ENCODE measurements around the gene MFAP2. TPM values are rescaled to one million over a fixed set of nuclear protein-coding genes. Genes with fewer than 3 reads are reported as not detected.
"Not testable (repeated sequence)": the region's sequence is repeated elsewhere in the genome, so short reads cannot be mapped to it uniquely, and the experiment has no call there.

The MFAP2 gene
- total RNA-seq, 1 experiment from 2014 or later: 22.7 TPM

GRCh38 chr1:16946646-16947045 lies 33.8 kb downstream of the MFAP2 start:
- intact Hi-C loops (cut with micrococcal nuclease; ENCODE audit: unreplicated experiment): no loop called here
- BruUV-seq (replicated peaks): no TSS peak
- Histone ChIP-seq H3K4me1 (no peaks in the 10 kb centered on the region), H3K9me3 (no peaks in the 10 kb centered on the region), H3K36me3 (ENCODE audit: control insufficient read depth, insufficient read depth, low read length) (no peaks in the 10 kb centered on the region), H3K27me3 (replicated peaks; ENCODE audit: control insufficient read depth, insufficient read depth, low read length) (no peaks in the 10 kb centered on the region), H3K4me3 (ENCODE audit: low read depth, low read length) (no peak overlapping the region)
- Mint-ChIP-seq H3K9me3 (ENCODE audit: unreplicated experiment) (no peaks in the 10 kb centered on the region), H3K27ac (ENCODE audit: unreplicated experiment) (no peak overlapping the region), H3K4me3 (ENCODE audit: unreplicated experiment) (no peak overlapping the region), H3K36me3 (ENCODE audit: insufficient read depth, unreplicated experiment) (no peaks in the 10 kb centered on the region), H3K4me1 (ENCODE audit: low read depth, unreplicated experiment) (no peaks in the 10 kb centered on the region), H3K27me3 (ENCODE audit: insufficient read depth, unreplicated experiment) (no peaks in the 10 kb centered on the region)
- TF ChIP-seq CTCF (IDR thresholded peaks at IDR 0.05; ENCODE audit: insufficient read depth in 1 of 2, low read depth in 1 of 2, low read length in 1 of 2, severe bottlenecking in 1 of 2, unreplicated experiment in 1 of 2): no peak
- DNase-seq: no peak
- POLR2A ChIA-PET: no interaction called here
- CTCF ChIA-PET: interaction anchor here (0.6 to 1.1 kb wide), 2 partner anchors 326 to 410 kb away, joined by 3 read pairs; no protein-coding TSS in a partner anchor

- H3K27me3 Mint-ChIP-seq (ENCODE audit: insufficient read depth, unreplicated experiment); H3K9me3 Mint-ChIP-seq (ENCODE audit: unreplicated experiment); H3K4me1 Mint-ChIP-seq (ENCODE audit: low read depth, unreplicated experiment); H3K4me3 ChIP-seq (ENCODE audit: low read depth, low read length); H3K4me1 ChIP-seq; BruUV-seq (replicated peaks); intact Hi-C loops (cut with micrococcal nuclease; ENCODE audit: unreplicated experiment); H3K36me3 Mint-ChIP-seq (ENCODE audit: insufficient read depth, unreplicated experiment); H3K36me3 ChIP-seq (ENCODE audit: control insufficient read depth, insufficient read depth, low read length); DNase-seq; H3K9me3 ChIP-seq; H3K27ac Mint-ChIP-seq (ENCODE audit: unreplicated experiment); H3K4me3 Mint-ChIP-seq (ENCODE audit: unreplicated experiment); H3K27me3 ChIP-seq (replicated peaks; ENCODE audit: control insufficient read depth, insufficient read depth, low read length); POLR2A ChIA-PET: not testable (repeated sequence)
- CTCF ChIA-PET: interaction anchor here (1.1 kb wide), 1 partner anchor 325 kb away, joined by 3 read pairs; no protein-coding TSS in a partner anchor
These were observed 34.2 kb downstream of the MFAP2 start for GRCh38 chr1:16946185-16946584.

GRCh38 chr1:16945512-16945911 lies 34.9 kb downstream of the MFAP2 start:
- H3K4me1 Mint-ChIP-seq (ENCODE audit: low read depth, unreplicated experiment); H3K36me3 ChIP-seq (ENCODE audit: control insufficient read depth, insufficient read depth, low read length); H3K27me3 ChIP-seq (replicated peaks; ENCODE audit: control insufficient read depth, insufficient read depth, low read length); H3K27me3 Mint-ChIP-seq (ENCODE audit: insufficient read depth, unreplicated experiment); H3K4me3 ChIP-seq (ENCODE audit: low read depth, low read length); intact Hi-C loops (cut with micrococcal nuclease; ENCODE audit: unreplicated experiment); H3K27ac Mint-ChIP-seq (ENCODE audit: unreplicated experiment); H3K9me3 ChIP-seq; H3K9me3 Mint-ChIP-seq (ENCODE audit: unreplicated experiment); H3K4me3 Mint-ChIP-seq (ENCODE audit: unreplicated experiment); DNase-seq; H3K36me3 Mint-ChIP-seq (ENCODE audit: insufficient read depth, unreplicated experiment); H3K4me1 ChIP-seq; CTCF ChIA-PET; POLR2A ChIA-PET; BruUV-seq (replicated peaks): not testable (repeated sequence)

GRCh38 chr1:16944038-16944437 lies 36.4 kb downstream of the MFAP2 start:
- no peak for DNase-seq
- POLR2A ChIA-PET: no interaction called here
- no peak for TF ChIP-seq CTCF (IDR thresholded peaks at IDR 0.05; ENCODE audit: insufficient read depth in 1 of 2, low read depth in 1 of 2, low read length in 1 of 2, severe bottlenecking in 1 of 2, unreplicated experiment in 1 of 2)
- no TSS peak for BruUV-seq (replicated peaks)
- Histone ChIP-seq H3K4me3 (ENCODE audit: low read depth, low read length) (no peak overlapping the region), H3K4me1 (no peaks in the 10 kb centered on the region), H3K9me3 (no peaks in the 10 kb centered on the region), H3K27me3 (replicated peaks; ENCODE audit: control insufficient read depth, insufficient read depth, low read length) (no peaks in the 10 kb centered on the region), H3K36me3 (ENCODE audit: control insufficient read depth, insufficient read depth, low read length) (no peaks in the 10 kb centered on the region)
- intact Hi-C loops (cut with micrococcal nuclease; ENCODE audit: unreplicated experiment): no loop called here
- no peaks in the 10 kb centered on the region for H3K4me1 Mint-ChIP-seq (ENCODE audit: low read depth, unreplicated experiment)
- no peaks in the 10 kb centered on the region for H3K27me3 Mint-ChIP-seq (ENCODE audit: insufficient read depth, unreplicated experiment)
- CTCF ChIA-PET: interaction anchor here (1.0 kb wide), 1 partner anchor 17 kb away, joined by 3 read pairs; no protein-coding TSS in a partner anchor
- no peaks in the 10 kb centered on the region for H3K36me3 Mint-ChIP-seq (ENCODE audit: insufficient read depth, unreplicated experiment)
- H3K9me3 Mint-ChIP-seq (ENCODE audit: unreplicated experiment): no peaks in the 10 kb centered on the region
- no peak overlapping the region for H3K27ac Mint-ChIP-seq (ENCODE audit: unreplicated experiment)
- no peak overlapping the region for H3K4me3 Mint-ChIP-seq (ENCODE audit: unreplicated experiment)

GRCh38 chr1:16939386-16940180 lies 40.8 kb downstream of the MFAP2 start:
- POLR2A ChIA-PET: not testable (repeated sequence)

More at GRCh38 chr1:16939386-16940180, 40.8 kb downstream of the MFAP2 start:
- H3K4me3 Mint-ChIP-seq (ENCODE audit: unreplicated experiment); H3K36me3 ChIP-seq (ENCODE audit: control insufficient read depth, insufficient read depth, low read length); H3K36me3 Mint-ChIP-seq (ENCODE audit: insufficient read depth, unreplicated experiment); H3K4me3 ChIP-seq (ENCODE audit: low read depth, low read length); intact Hi-C loops (cut with micrococcal nuclease; ENCODE audit: unreplicated experiment); H3K4me1 ChIP-seq; H3K27me3 Mint-ChIP-seq (ENCODE audit: insufficient read depth, unreplicated experiment); H3K27ac Mint-ChIP-seq (ENCODE audit: unreplicated experiment); H3K9me3 ChIP-seq; H3K27me3 ChIP-seq (replicated peaks; ENCODE audit: control insufficient read depth, insufficient read depth, low read length); DNase-seq; H3K9me3 Mint-ChIP-seq (ENCODE audit: unreplicated experiment); H3K4me1 Mint-ChIP-seq (ENCODE audit: low read depth, unreplicated experiment); BruUV-seq (replicated peaks): not testable (repeated sequence)
- CTCF ChIA-PET: interaction anchor here (0.6 kb wide), 1 partner anchor 662 kb away, joined by 3 read pairs; no protein-coding TSS in a partner anchor
